Measurements from ENCODE around the gene APBA1. TPM values are rescaled to one million over a fixed set of nuclear protein-coding genes. Genes with fewer than 3 reads are reported as not detected.

The APBA1 gene
- polyA plus RNA-seq, 10 donors, result 6.0 to 12.0 (median 7.6) TPM

- no peak for DNase-seq
These were observed 188.2 kb downstream of the APBA1 start for GRCh38 chr9:69483886-69484422.

- DNase-seq, result no peak
These were observed 195.4 kb downstream of the APBA1 start for GRCh38 chr9:69476797-69477196.

- no peak for DNase-seq
These were observed 196.2 kb downstream of the APBA1 start for GRCh38 chr9:69476016-69476415.

- no peak for DNase-seq
These were observed 197.3 kb downstream of the APBA1 start for GRCh38 chr9:69474821-69475220.

GRCh38 chr9:69472101-69472620 lies 200.0 kb downstream of the APBA1 start:
- no peak for DNase-seq

- DNase-seq, result no peak
These were observed 200.7 kb downstream of the APBA1 start for GRCh38 chr9:69471433-69471832.

GRCh38 chr9:69470186-69470977 lies 201.8 kb downstream of the APBA1 start:
- peak in 1 of 3 donors; percentile 21 for DNase-seq

GRCh38 chr9:69469136-69469535 lies 203.0 kb downstream of the APBA1 start:
- DNase-seq, result no peak

- DNase-seq, result no peak
These were observed 203.8 kb downstream of the APBA1 start for GRCh38 chr9:69468380-69468779.

- no peak for DNase-seq
These were observed 206.0 kb downstream of the APBA1 start for GRCh38 chr9:69466151-69466550.

GRCh38 chr9:69465473-69465872 lies 206.7 kb downstream of the APBA1 start:
- DNase-seq, result peak in 2 of 3 donors; percentile 42 to 74

- DNase-seq, result no peak
These were observed 208.6 kb downstream of the APBA1 start for GRCh38 chr9:69463497-69464068.

GRCh38 chr9:69462394-69462793 lies 209.8 kb downstream of the APBA1 start:
- DNase-seq, result no peak

GRCh38 chr9:69461103-69461887 lies 210.9 kb downstream of the APBA1 start:
- no peak for DNase-seq

- no peak for DNase-seq
These were observed 212.2 kb downstream of the APBA1 start for GRCh38 chr9:69460012-69460411.

GRCh38 chr9:69458176-69458575 lies 214.0 kb downstream of the APBA1 start:
- no peak for DNase-seq

GRCh38 chr9:69456201-69456600 lies 216.0 kb downstream of the APBA1 start:
- DNase-seq, result no peak

- DNase-seq, result no peak
These were observed 216.9 kb downstream of the APBA1 start for GRCh38 chr9:69455311-69455710.

- no peak for DNase-seq
These were observed 217.8 kb downstream of the APBA1 start for GRCh38 chr9:69454321-69454720.

- no peak for DNase-seq
These were observed 218.4 kb downstream of the APBA1 start for GRCh38 chr9:69453746-69454145.

GRCh38 chr9:69452110-69452782 lies 219.9 kb downstream of the APBA1 start:
- no peak for DNase-seq

GRCh38 chr9:69446496-69446895 lies 225.7 kb downstream of the APBA1 start:
- DNase-seq, result no peak

All from muscle of back (tissue), 11 donors.